Stomach (tissue), 9 donors: ENCODE measurements around the gene ARPC5. TPM values are rescaled to one million over a fixed set of nuclear protein-coding genes. Genes with fewer than 3 reads are reported as not detected.

Experiments used
- DNase-seq, 2 donors: peaks; one replicate each; pipeline versions ENCODE4 v3.0.0 to v3.0.0-alpha.2; 2013 to 2019
- H3K27ac ChIP-seq, 5 donors: fragments of 200-600 bp in 4 of 5; sonication (generic) in 4 of 5; one replicate each; pipeline ENCODE4 v1.5.1; 2013 to 2019; ENCODE audit warnings: mild to moderate bottlenecking in 1 of 5, moderate library complexity in 1 of 5
- H3K27me3 ChIP-seq, 3 donors: fragments of 200-600 bp; sonication (generic); one replicate each; pipeline ENCODE4 v1.5.1; 2017 to 2019; ENCODE audit warnings: mixed run types in 1 of 3
- H3K36me3 ChIP-seq, 4 donors: fragments of 200-600 bp; sonication (generic); 1 replicate in 3 of 4; 2 replicates in 1 of 4; pipeline ENCODE4 v1.5.1; 2016 to 2019
- H3K4me1 ChIP-seq, 4 donors: fragments of 200-600 bp; sonication (generic); one replicate each; pipeline ENCODE4 v1.5.1; 2016 to 2019
- H3K4me3 ChIP-seq, 4 donors: fragments of 200-600 bp; sonication (generic) in 3 of 4; one replicate each; pipeline ENCODE4 v1.5.1; 2016 to 2019; ENCODE audit warnings: mild to moderate bottlenecking in 1 of 4
- H3K9me3 ChIP-seq, 4 donors: fragments of 200-600 bp; sonication (generic); one replicate each; pipeline ENCODE4 v1.5.1; 2016 to 2019
- CTCF ChIP-seq, 7 experiments: fragments of 450-650 bp in 4 of 7; fragments of 200-600 bp in 3 of 7; sonication (generic) in 3 of 7; IDR thresholded peaks; one replicate each; pipeline ENCODE4 v1.5.1; 2016 to 2019; ENCODE audit warnings: antibody characterized with exemption in 7 of 7, control low read depth in 2 of 7, mild to moderate bottlenecking in 1 of 7
- EP300 ChIP-seq: sonication (generic); formaldehyde crosslinking; IDR thresholded peaks from one replicate; pipeline ENCODE4 v1.6.1; 2017; ENCODE audit warnings: antibody characterized with exemption
- POLR2A ChIP-seq, 4 donors: fragments of 450-650 bp; IDR thresholded peaks; one replicate each; pipeline ENCODE4 v1.6.1; 2016; ENCODE audit warnings: antibody characterized with exemption in 4 of 4, control low read depth in 2 of 4, mild to moderate bottlenecking in 1 of 4, moderate library complexity in 1 of 4
- POLR2AphosphoS5 ChIP-seq, 3 donors: sonication (generic); formaldehyde crosslinking; IDR thresholded peaks; one replicate each; pipeline ENCODE4 v1.6.1; 2016; ENCODE audit warnings: antibody characterized with exemption in 3 of 3
- WGBS, 5 donors: extraction: QIAGEN DNeasy Blood & Tissue Kit in 3 of 5; methylation state at CpG; one replicate each; pipeline versions ENCODE4 v1.1.5 to v1.1.7; 2013 to 2018; 5-methylcytosine and 5-hydroxymethylcytosine counted together
- intact Hi-C: fragments of 100-400 bp; cut with DNase I; formaldehyde crosslinking; loops from one replicate; pipeline ENCODE4 v1.15.1; 2023; ENCODE audit warnings: low total_unique reads
- polyA plus RNA-seq, 3 donors: library from polyadenylated mRNA; stranded (reverse); fragments of 200-250 nt; gene quantifications; one replicate each; pipeline ENCODE4 v1.2.3, GENCODE V29; 2013
- total RNA-seq, 5 donors: library from RNA; depleted of rRNA; stranded (reverse); fragments of >200 nt; gene quantifications; one replicate each; pipeline versions ENCODE4 v1.1.0 to v1.2.3, GENCODE V29; 2014 to 2016
- donor health status: healthy with polysubstance abuse.
- donor health status: Bipolar disorder and iron deficiency.
- donor health status: healthy.

Gene ARPC5
- total and polyA plus RNA-seq, 8 donors = 26.3 to 106 (median 80.6) TPM

DNA sequence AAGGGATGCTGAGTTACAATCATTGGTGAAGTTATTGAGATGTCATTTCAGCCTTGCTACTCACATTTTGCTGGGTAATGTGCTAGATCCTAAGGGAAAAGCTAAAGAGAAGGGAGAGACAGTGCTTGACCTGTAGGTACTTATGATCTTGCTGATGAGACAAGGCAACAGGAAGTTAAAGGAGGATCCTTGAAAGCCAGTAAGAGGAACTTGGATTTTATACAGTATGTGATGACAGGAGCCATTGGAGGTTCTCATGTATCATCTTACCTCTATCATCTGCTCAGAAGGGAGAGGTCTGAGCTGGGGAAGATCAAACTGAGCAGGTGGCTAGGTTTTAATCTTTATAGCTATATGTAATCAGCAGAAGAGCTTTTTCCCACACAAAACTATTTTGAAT is 11.2 kb upstream of the ARPC5 start:
- Histone ChIP-seq H3K27me3 (no peaks in the 10 kb centered on the region), H3K9me3 (no peaks in the 10 kb centered on the region), H3K27ac (no peak overlapping the region), H3K4me1 (peaks cover 0 to 2% (median 0%) of the 10 kb centered on the region in 4 donors), H3K36me3 (no peaks in the 10 kb centered on the region), H3K4me3 (no peak overlapping the region)
- DNase-seq = no peak
- TF ChIP-seq POLR2A (IDR thresholded peaks at IDR 0.05) = no peak
- intact Hi-C loops = no loop called here

DNA sequence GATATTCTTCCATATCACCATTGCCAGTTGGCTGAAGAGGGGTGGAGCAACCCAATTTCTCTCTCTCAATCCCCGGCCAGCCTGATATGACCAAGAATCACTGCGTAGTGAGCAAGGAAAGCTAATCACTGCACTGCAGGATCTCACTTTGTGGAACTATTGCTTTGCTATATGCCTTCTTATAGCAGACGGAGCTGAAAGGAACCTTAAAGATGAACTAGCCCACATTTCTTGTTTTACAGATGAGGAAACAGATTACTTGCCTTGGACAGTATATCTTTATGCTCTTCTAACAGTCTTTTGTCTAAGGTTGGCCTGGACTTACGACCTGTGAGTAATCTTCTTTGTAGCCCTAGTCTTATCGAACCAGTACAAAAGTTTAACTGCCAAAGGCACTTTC is 9.9 kb upstream of the ARPC5 start:
- Histone ChIP-seq H3K4me1 (no peaks in the 10 kb centered on the region), H3K27ac (no peak overlapping the region), H3K4me3 (no peak overlapping the region), H3K36me3 (no peaks in the 10 kb centered on the region), H3K27me3 (no peaks in the 10 kb centered on the region), H3K9me3 (no peaks in the 10 kb centered on the region)
- DNase-seq = no peak
- WGBS, 5 donors = 73 to 85% (median 81%) methylated on average over 5 of the region's 5 CpGs
- TF ChIP-seq POLR2A (IDR thresholded peaks at IDR 0.05) (no peak), POLR2AphosphoS5 (IDR thresholded peaks at IDR 0.05) (no peak), EP300 (no peak), CTCF (IDR thresholded peaks at IDR 0.05) (no peak)
- intact Hi-C loops = no loop called here

DNA sequence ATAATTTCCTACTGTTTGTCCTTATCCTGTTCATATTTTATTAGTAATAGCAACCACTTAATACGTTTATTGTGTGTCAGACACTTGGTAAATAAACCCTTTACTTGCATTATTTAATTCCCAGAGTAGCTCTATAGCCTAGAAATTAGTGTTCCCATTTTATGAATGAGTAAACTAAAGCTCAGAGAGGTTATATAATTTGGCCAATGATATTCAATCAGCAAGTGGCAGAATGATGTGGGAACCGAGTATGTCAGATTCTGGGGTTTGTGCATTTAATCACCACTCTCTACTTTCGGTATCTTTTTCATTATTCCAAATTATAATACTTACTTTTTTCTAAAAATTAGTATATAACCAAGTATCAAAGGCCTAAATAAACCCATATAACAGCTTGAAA is 6.6 kb upstream of the ARPC5 start:
- no peak overlapping the region for H3K27ac ChIP-seq
- intact Hi-C loops = no loop called here
- TF ChIP-seq EP300 (no peak), POLR2AphosphoS5 (IDR thresholded peaks at IDR 0.05) (no peak), POLR2A (IDR thresholded peaks at IDR 0.05) (no peak), CTCF (IDR thresholded peaks at IDR 0.05) (no peak)
- H3K4me3 ChIP-seq = no peak overlapping the region
- H3K36me3 ChIP-seq = no peaks in the 10 kb centered on the region
- H3K9me3 ChIP-seq = no peaks in the 10 kb centered on the region
- WGBS, 5 donors = 66 to 78% (median 73%) methylated on average over 3 of the region's 3 CpGs
- DNase-seq = no peak
- no peaks in the 10 kb centered on the region for H3K27me3 ChIP-seq
- no peaks in the 10 kb centered on the region for H3K4me1 ChIP-seq

DNA sequence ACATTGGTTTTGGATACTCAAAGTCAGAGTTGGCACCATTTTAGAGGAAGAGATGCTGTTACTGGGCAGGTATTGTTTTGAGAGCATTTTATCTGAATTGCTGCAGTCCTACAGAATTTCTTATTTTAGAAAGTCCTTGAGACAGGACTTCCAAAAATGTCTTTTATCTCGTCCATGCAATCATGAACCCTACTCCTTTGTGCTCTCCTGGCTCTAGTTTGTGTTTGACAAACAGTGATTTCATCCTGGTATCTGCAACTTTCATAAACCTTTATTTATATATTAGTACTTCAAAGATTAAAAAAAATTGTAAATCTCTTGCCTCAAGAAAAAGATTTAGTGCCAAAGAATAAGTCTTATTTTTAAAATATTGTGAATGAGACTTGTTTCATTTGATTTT is 4.6 kb upstream of the ARPC5 start:
- H3K27me3 ChIP-seq = no peaks in the 10 kb centered on the region
- WGBS, 5 donors = 17 to 38% (median 24%) methylated on average over 1 of the region's 1 CpG
- intact Hi-C loops = no loop called here
- no peak for TF ChIP-seq POLR2AphosphoS5 (IDR thresholded peaks at IDR 0.05)
- TF ChIP-seq CTCF (IDR thresholded peaks at IDR 0.05) = no peak
- TF ChIP-seq EP300 = no peak
- no peak for TF ChIP-seq POLR2A (IDR thresholded peaks at IDR 0.05)
- H3K27ac ChIP-seq = no peak overlapping the region
- DNase-seq = no peak
- no peaks in the 10 kb centered on the region for H3K36me3 ChIP-seq
- peaks cover 0 to 11% (median 8%) of the 10 kb centered on the region in 4 donors for H3K4me1 ChIP-seq
- no peaks in the 10 kb centered on the region for H3K9me3 ChIP-seq
- no peak overlapping the region for H3K4me3 ChIP-seq

DNA sequence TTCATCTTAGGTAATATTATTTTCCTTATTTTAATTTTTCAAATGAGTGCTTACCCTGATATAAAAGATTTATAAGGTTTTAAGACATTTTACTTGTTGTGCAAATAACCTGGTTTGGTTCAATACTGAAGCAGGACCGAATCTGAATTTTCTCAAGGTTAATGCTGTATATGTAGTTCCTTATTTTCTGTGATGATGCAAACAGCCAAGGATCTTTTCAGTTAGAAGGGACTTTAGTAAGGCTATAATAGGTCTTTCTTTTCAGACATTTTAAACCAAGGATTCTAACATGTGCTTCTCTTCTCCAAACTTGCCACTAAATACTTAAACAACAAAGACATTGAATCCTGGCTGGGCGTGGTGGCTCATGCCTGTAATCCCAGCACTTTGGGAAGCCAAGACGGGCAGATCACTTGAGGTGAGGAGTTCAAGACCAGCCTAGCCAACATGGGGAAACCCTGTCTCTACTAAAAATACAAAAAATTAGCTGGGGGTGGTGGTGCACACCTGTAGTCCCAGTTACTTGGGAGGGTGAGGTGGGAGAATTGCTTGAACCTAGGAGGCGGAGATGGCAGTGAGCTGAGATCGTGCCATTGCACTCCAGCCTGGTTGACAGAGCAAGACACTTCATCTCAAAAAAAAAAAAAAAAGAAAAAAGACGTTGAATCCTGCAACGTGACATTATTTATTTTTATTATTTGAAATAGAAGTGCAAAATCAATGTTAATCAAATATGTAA is 3.2 kb upstream of the ARPC5 start:
- Histone ChIP-seq H3K27me3 (no peaks in the 10 kb centered on the region), H3K4me3 (no peak overlapping the region), H3K36me3 (no peaks in the 10 kb centered on the region), H3K27ac (no peak overlapping the region), H3K9me3 (no peaks in the 10 kb centered on the region), H3K4me1 (peaks cover 8 to 20% (median 14%) of the 10 kb centered on the region in 4 donors)
- no peak for DNase-seq
- WGBS, 5 donors = 83 to 88% (median 86%) methylated on average over 7 of the region's 7 CpGs
- intact Hi-C loops = loop anchor here (10.0 kb wide), 1 partner anchor 164 kb away; the partner anchor contains the start of gene SMG7
- TF ChIP-seq CTCF (IDR thresholded peaks at IDR 0.05) = no peak
- no peak for TF ChIP-seq POLR2AphosphoS5 (IDR thresholded peaks at IDR 0.05)
- TF ChIP-seq POLR2A (IDR thresholded peaks at IDR 0.05) = no peak
- no peak for TF ChIP-seq EP300
